HFFc6 (cell line): ENCODE results near the gene GABRB3. TPM values are rescaled to one million over a fixed set of nuclear protein-coding genes. Genes with fewer than 3 reads are reported as not detected.

Source experiments
- DNase-seq: peaks from one replicate; pipeline ENCODE4 v3.0.0-alpha.2; 2018
- H3K27ac Mint-ChIP-seq: 2 replicates; pipeline ENCODE4 v1.8.0; 2020; ENCODE audit warnings: mild to moderate bottlenecking, mixed read lengths
- H3K27me3 Mint-ChIP-seq: 2 replicates; pipeline ENCODE4 v1.8.0; 2021; ENCODE audit warnings: mild to moderate bottlenecking, moderate library complexity, mixed read lengths; ENCODE audit not compliant: insufficient read depth
- H3K36me3 Mint-ChIP-seq: 2 replicates; pipeline ENCODE4 v1.8.0; 2021; ENCODE audit warnings: low read depth, mixed read lengths
- H3K4me1 Mint-ChIP-seq: 2 replicates; pipeline ENCODE4 v1.8.0; 2020; ENCODE audit warnings: low read depth, mixed read lengths
- H3K4me3 Mint-ChIP-seq: 2 replicates; pipeline ENCODE4 v1.8.0; 2020; ENCODE audit warnings: mild to moderate bottlenecking, moderate library complexity, mixed read lengths
- H3K9me3 Mint-ChIP-seq: 2 replicates; pipeline ENCODE4 v1.8.0; 2020; ENCODE audit warnings: mild to moderate bottlenecking, mixed read lengths
- total RNA-seq, 6 experiments: library from RNA; stranded (reverse); fragmentation: NEBNext Ultra II Directional; extraction: Animal tissue kit (Norgen Biotek cat#: 25700); gene quantifications; 2 replicates in 1 of 6; 3 replicates in 5 of 6; pipeline ENCODE4 v1.2.3, GENCODE V29; 2021
- TF ChIP-seq, protein P1 (sequence below): fragments of 200-600 bp; sonication (generic); IDR thresholded peaks from 2 replicates; pipeline ENCODE4 v1.5.0; 2021; ENCODE audit warnings: antibody characterized with exemption, mild to moderate bottlenecking

GABRB3 gene
- total RNA-seq, 6 experiments from 2014 or later: 0.46 to 5.2 (median 0.92) TPM

- TF ChIP-seq, protein P1, sequence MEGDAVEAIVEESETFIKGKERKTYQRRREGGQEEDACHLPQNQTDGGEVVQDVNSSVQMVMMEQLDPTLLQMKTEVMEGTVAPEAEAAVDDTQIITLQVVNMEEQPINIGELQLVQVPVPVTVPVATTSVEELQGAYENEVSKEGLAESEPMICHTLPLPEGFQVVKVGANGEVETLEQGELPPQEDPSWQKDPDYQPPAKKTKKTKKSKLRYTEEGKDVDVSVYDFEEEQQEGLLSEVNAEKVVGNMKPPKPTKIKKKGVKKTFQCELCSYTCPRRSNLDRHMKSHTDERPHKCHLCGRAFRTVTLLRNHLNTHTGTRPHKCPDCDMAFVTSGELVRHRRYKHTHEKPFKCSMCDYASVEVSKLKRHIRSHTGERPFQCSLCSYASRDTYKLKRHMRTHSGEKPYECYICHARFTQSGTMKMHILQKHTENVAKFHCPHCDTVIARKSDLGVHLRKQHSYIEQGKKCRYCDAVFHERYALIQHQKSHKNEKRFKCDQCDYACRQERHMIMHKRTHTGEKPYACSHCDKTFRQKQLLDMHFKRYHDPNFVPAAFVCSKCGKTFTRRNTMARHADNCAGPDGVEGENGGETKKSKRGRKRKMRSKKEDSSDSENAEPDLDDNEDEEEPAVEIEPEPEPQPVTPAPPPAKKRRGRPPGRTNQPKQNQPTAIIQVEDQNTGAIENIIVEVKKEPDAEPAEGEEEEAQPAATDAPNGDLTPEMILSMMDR: no peak
- H3K4me3 Mint-ChIP-seq: no peak overlapping the region
- H3K27me3 Mint-ChIP-seq: peaks cover 1% of the 10 kb centered on the region; the same call in 1 of the 2 replicates
- H3K9me3 Mint-ChIP-seq: peaks cover 40% of the 10 kb centered on the region
- peaks cover 5% of the 10 kb centered on the region; the same call in 1 of the 2 replicates for H3K36me3 Mint-ChIP-seq
- no peak overlapping the region; the same call in 1 of the 2 replicates for H3K27ac Mint-ChIP-seq
- no peaks in the 10 kb centered on the region for H3K4me1 Mint-ChIP-seq
- no peak for DNase-seq
These were observed 200.1 kb downstream of the GABRB3 start for GRCh38 chr15:26572602-26573350.

DNA sequence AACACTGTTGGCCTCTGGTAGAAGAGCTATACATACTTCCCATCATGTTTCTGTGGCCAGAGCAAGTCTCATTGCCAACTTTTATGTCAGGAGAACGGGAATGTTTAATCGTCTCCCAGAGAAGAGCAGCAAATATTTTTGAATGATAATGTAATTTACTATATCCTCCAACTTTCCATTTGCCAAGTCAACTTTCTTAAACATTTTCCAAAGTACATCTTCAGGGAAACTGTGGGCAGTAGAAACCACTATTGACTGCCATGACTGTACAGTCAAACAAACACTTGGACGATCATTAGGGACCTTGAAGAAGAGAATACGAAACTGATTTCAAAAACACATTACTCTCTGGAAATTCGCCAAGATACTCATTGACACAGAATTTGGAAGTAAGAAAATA lies 201.5 kb downstream of the GABRB3 start:
- no peak for DNase-seq
- Mint-ChIP-seq H3K4me3 (no peak overlapping the region), H3K36me3 (no peaks in the 10 kb centered on the region)

GRCh38 chr15:26565542-26565941 lies 207.3 kb downstream of the GABRB3 start:
- Mint-ChIP-seq H3K27me3 (peaks cover under 1% of the 10 kb centered on the region; the same call in 1 of the 2 replicates), H3K4me1 (no peaks in the 10 kb centered on the region), H3K4me3 (no peak overlapping the region), H3K27ac (no peak overlapping the region), H3K36me3 (no peaks in the 10 kb centered on the region; the same call in 1 of the 2 replicates), H3K9me3 (peaks cover 12% of the 10 kb centered on the region)
- no peak for DNase-seq
- TF ChIP-seq, protein P1: no peak

More for the DNA sequence above, 201.5 kb downstream of the GABRB3 start:
- Mint-ChIP-seq H3K4me1 (no peaks in the 10 kb centered on the region), H3K27ac (no peak overlapping the region), H3K9me3 (peaks cover 32% of the 10 kb centered on the region), H3K27me3 (peaks cover 1% of the 10 kb centered on the region; the same call in 1 of the 2 replicates)
- TF ChIP-seq, protein P1: no peak

DNA sequence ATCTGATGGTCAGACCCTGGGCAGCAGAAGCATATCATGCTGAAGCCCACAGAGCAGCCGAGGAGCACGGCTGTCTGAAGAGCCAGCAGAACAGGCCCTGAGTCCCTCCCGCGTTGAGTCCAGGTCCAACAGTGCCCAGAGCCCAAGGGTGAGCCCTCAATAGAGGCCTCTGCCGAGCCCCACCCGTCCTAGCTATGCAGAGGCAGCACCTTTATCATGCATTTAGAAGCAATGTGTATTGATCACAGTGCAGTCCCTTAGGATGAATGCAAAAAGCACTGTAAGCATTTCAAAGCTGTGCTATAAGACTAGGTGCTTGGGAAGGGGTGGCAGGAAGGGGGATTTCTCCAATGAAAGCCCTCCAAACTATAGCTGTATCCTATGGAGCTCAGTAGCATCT lies 208.5 kb downstream of the GABRB3 start:
- H3K36me3 Mint-ChIP-seq: no peaks in the 10 kb centered on the region; the same call in 1 of the 2 replicates
- H3K27ac Mint-ChIP-seq: no peak overlapping the region
- no peaks in the 10 kb centered on the region for H3K27me3 Mint-ChIP-seq
- no peak for DNase-seq
- H3K4me1 Mint-ChIP-seq: no peaks in the 10 kb centered on the region
- peaks cover 9% of the 10 kb centered on the region for H3K9me3 Mint-ChIP-seq
- H3K4me3 Mint-ChIP-seq: no peak overlapping the region
- TF ChIP-seq, protein P1: no peak

DNA sequence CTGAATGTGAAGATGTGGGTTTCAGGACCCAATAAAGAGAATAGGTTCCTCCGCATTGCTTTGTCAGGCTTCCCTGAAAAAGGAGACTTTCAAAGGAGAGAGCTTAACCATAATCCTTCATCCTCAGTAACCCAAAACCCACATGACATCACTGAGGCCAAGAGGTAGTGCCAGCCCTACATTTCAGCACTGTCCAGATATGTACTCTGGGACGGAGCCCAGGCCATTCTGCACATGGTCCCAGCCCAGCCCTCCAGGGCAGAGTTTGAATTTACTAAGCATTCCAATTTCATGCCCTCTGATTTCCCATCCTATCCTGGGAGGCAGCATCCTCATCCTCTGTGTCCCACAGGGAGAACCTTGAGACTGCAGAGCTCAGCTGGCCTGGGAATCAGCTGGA lies 210.5 kb downstream of the GABRB3 start:
- Mint-ChIP-seq H3K27ac (no peak overlapping the region), H3K4me1 (no peaks in the 10 kb centered on the region), H3K4me3 (no peak overlapping the region), H3K9me3 (peaks cover 5% of the 10 kb centered on the region; the same call in 1 of the 2 replicates), H3K27me3 (no peaks in the 10 kb centered on the region), H3K36me3 (no peaks in the 10 kb centered on the region; the same call in 1 of the 2 replicates)
- TF ChIP-seq, protein P1: no peak
- no peak for DNase-seq
